GM12865 (cell line): ENCODE results near the gene TRIOBP.
"Not testable (repeated sequence)": the region's sequence is repeated elsewhere in the genome, so short reads cannot be mapped to it uniquely, and the experiment has no call there.

ENCODE experiments used
- DNase-seq: peaks from one replicate; pipeline ENCODE4 v3.0.0; 2010; ENCODE audit warnings: low read depth
- H3K4me3 ChIP-seq: 2 replicates; pipeline ENCODE4 v1.5.1; 2011; ENCODE audit warnings: mild to moderate bottlenecking, low read depth, low read length, control low read depth
- CTCF ChIP-seq: IDR thresholded peaks from 2 replicates; pipeline ENCODE4 v1.5.1; 2011; ENCODE audit warnings: low read length, control low read depth, low read depth, inconsistent platforms; ENCODE audit not compliant: insufficient read depth; ENCODE audit errors: missing control alignments

The TRIOBP gene

GRCh38 chr22:37796079-37796478, 99.2 kb downstream of the TRIOBP start:
- H3K4me3 ChIP-seq = no peak overlapping the region
- TF ChIP-seq CTCF = no peak
- DNase-seq = no peak

- H3K4me3 ChIP-seq, DNase-seq: not testable (repeated sequence)
These were observed 100.4 kb downstream of the TRIOBP start for GRCh38 chr22:37797259-37797658.

- DNase-seq = peak; percentile 27
- H3K4me3 ChIP-seq = no peak overlapping the region
- no peak for TF ChIP-seq CTCF
These were observed 101.1 kb downstream of the TRIOBP start for GRCh38 chr22:37797874-37798500.

GRCh38 chr22:37799979-37800378, 103.1 kb downstream of the TRIOBP start:
- not testable (repeated sequence) for DNase-seq

GRCh38 chr22:37801946-37802309, 105.1 kb downstream of the TRIOBP start:
- peak overlapping the region; percentile 55 for H3K4me3 ChIP-seq
- no peak for TF ChIP-seq CTCF
- no peak for DNase-seq

More at GRCh38 chr22:37799979-37800378, 103.1 kb downstream of the TRIOBP start:
- H3K4me3 ChIP-seq = not testable (repeated sequence)

GRCh38 chr22:37802310-37803194, 105.7 kb downstream of the TRIOBP start:
- H3K4me3 ChIP-seq = peak overlapping the region; percentile 55

GRCh38 chr22:37803195-37803638, 106.4 kb downstream of the TRIOBP start:
- DNase-seq = no peak
- TF ChIP-seq CTCF = no peak
- H3K4me3 ChIP-seq = peak overlapping the region; percentile 55; the same call in 1 of the 2 replicates

More at GRCh38 chr22:37802310-37803194, 105.7 kb downstream of the TRIOBP start:
- no peak for DNase-seq
- no peak for TF ChIP-seq CTCF
